ENCODE data around the gene CFHR1. TPM values are rescaled to one million over a fixed set of nuclear protein-coding genes. Genes with fewer than 3 reads are reported as not detected.

Gene CFHR1
- total RNA-seq, 4 donors from 2014 or later = 0.57 to 1.3 TPM; not detected in 2

DNA sequence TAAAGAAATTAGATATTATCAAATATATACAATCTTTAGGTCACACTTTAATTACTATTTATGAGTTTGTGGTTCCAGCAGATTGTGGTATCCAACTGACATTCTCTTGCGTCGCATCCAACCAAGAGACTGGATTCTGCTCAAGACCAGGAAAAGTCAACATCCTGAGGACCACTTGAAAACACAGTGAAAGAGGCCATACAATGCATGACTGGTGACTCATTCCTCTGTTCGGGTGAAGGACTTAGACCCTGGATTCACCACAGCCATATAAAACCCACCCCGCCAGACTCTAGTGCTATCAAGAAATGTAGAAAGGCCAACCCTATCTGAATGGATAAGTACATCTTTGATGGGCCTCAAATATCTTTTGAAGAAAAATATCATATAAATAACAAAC, 53.9 kb downstream of the CFHR1 start:
- TF ChIP-seq, protein P1, sequence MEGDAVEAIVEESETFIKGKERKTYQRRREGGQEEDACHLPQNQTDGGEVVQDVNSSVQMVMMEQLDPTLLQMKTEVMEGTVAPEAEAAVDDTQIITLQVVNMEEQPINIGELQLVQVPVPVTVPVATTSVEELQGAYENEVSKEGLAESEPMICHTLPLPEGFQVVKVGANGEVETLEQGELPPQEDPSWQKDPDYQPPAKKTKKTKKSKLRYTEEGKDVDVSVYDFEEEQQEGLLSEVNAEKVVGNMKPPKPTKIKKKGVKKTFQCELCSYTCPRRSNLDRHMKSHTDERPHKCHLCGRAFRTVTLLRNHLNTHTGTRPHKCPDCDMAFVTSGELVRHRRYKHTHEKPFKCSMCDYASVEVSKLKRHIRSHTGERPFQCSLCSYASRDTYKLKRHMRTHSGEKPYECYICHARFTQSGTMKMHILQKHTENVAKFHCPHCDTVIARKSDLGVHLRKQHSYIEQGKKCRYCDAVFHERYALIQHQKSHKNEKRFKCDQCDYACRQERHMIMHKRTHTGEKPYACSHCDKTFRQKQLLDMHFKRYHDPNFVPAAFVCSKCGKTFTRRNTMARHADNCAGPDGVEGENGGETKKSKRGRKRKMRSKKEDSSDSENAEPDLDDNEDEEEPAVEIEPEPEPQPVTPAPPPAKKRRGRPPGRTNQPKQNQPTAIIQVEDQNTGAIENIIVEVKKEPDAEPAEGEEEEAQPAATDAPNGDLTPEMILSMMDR (IDR thresholded peaks at IDR 0.05; ENCODE audit: low read depth) = no peak

GRCh38 chr1:196875935-196876334, 56.4 kb downstream of the CFHR1 start:
- TF ChIP-seq, protein P1 (IDR thresholded peaks at IDR 0.05; ENCODE audit: low read depth) = no peak

GRCh38 chr1:196877964-196878363, 58.4 kb downstream of the CFHR1 start:
- TF ChIP-seq, protein P1 (IDR thresholded peaks at IDR 0.05; ENCODE audit: low read depth) = no peak

Other genes with a start within 250 kb of the CFHR1 start
- gene KCNT2, start 211.3 kb upstream of the CFHR1 start, total RNA-seq = 1 to 10 TPM; 1.9 to 9.7 (median 6.3) TPM
- 100 to 1,000 TPM in 3 of 4 donors, 10 to 100 TPM in 1; 40.7 to 434 (median 374) TPM for gene CFH, start 167.7 kb upstream of the CFHR1 start, total RNA-seq
- gene CFHR3, start 44.9 kb upstream of the CFHR1 start, total RNA-seq = under 1 TPM in 2 of 4 donors, not detected in 2; 0.33 to 0.88 TPM
- not detected for gene CFHR4, start 68.3 kb downstream of the CFHR1 start, total RNA-seq
- gene CFHR2, start 124.0 kb downstream of the CFHR1 start, total RNA-seq = not detected
- not detected for gene CFHR5, start 157.8 kb downstream of the CFHR1 start, total RNA-seq
- not detected for gene F13B, start 247.5 kb downstream of the CFHR1 start, total RNA-seq

All from subcutaneous adipose tissue (tissue), 4 donors.